ENCODE measurements around the gene ATG13. TPM values are rescaled to one million over a fixed set of nuclear protein-coding genes. Genes with fewer than 3 reads are reported as not detected.

Gene ATG13
- total and polyA plus RNA-seq, 2 experiments from 2014 or later, result 32.9 to 71.1 TPM

DNA sequence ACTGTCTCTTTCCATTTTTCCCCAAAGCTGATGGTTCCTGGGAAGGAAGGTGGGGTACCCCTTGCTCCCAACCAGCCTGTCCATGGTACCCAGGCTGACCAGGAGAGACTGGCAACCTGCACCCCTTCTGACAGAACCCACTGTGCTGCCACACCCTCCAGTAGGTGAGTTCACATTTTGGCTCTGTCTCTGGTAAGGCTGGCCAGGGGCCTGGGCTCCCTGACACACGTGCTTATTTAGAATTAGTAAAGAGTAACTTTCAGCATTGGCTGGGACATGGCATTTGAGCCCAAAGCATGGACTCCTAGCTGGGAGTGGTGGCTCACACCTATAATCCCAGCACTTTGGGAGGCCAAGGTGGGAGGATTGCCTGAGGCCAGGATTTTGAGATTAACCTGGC lies 48.0 kb downstream of the ATG13 start:
- H3K9me3 Mint-ChIP-seq, result no peaks in the 10 kb centered on the region
- Histone ChIP-seq H3K9me2 (ENCODE audit: insufficient read depth) (no peaks in the 10 kb centered on the region), H3K4me3 (no peak overlapping the region), H3K4me1 (ENCODE audit: insufficient read depth) (no peaks in the 10 kb centered on the region), H3K27ac (ENCODE audit: low read depth) (no peak overlapping the region), H3K36me3 (ENCODE audit: insufficient read depth) (peaks cover 27% of the 10 kb centered on the region), H3K79me2 (replicated peaks; ENCODE audit: insufficient read depth) (no peaks in the 10 kb centered on the region), H3K4me2 (no peak overlapping the region), H3F3A (replicated peaks; ENCODE audit: low read depth) (0 out of 2 replicates have a peak, but pooled peaks cover 3% of the 10 kb centered on the region), H4K20me1 (replicated peaks; ENCODE audit: insufficient read depth) (peaks cover 4% of the 10 kb centered on the region), H3K27me3 (ENCODE audit: insufficient read depth) (no peaks in the 10 kb centered on the region), H2AFZ (no peak overlapping the region)
- TF ChIP-seq, protein P1, sequence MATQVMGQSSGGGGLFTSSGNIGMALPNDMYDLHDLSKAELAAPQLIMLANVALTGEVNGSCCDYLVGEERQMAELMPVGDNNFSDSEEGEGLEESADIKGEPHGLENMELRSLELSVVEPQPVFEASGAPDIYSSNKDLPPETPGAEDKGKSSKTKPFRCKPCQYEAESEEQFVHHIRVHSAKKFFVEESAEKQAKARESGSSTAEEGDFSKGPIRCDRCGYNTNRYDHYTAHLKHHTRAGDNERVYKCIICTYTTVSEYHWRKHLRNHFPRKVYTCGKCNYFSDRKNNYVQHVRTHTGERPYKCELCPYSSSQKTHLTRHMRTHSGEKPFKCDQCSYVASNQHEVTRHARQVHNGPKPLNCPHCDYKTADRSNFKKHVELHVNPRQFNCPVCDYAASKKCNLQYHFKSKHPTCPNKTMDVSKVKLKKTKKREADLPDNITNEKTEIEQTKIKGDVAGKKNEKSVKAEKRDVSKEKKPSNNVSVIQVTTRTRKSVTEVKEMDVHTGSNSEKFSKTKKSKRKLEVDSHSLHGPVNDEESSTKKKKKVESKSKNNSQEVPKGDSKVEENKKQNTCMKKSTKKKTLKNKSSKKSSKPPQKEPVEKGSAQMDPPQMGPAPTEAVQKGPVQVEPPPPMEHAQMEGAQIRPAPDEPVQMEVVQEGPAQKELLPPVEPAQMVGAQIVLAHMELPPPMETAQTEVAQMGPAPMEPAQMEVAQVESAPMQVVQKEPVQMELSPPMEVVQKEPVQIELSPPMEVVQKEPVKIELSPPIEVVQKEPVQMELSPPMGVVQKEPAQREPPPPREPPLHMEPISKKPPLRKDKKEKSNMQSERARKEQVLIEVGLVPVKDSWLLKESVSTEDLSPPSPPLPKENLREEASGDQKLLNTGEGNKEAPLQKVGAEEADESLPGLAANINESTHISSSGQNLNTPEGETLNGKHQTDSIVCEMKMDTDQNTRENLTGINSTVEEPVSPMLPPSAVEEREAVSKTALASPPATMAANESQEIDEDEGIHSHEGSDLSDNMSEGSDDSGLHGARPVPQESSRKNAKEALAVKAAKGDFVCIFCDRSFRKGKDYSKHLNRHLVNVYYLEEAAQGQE (IDR thresholded peaks at IDR 0.05; ENCODE audit: unreplicated experiment), result no peak
- TF ChIP-seq POLR2AphosphoS5 (IDR thresholded peaks at IDR 0.05; ENCODE audit: low read depth) (no peak), NANOG (IDR thresholded peaks at IDR 0.05; ENCODE audit: borderline replicate concordance) (no peak), ZNF331 (CRISPR knock-in tag; IDR thresholded peaks at IDR 0.05; ENCODE audit: low read depth) (no peak), STAT1 (IDR thresholded peaks at IDR 0.05; ENCODE audit: unreplicated experiment) (no peak), ZNF114 (CRISPR knock-in tag; IDR thresholded peaks at IDR 0.05) (no peak), EZH2phosphoT487 (IDR thresholded peaks at IDR 0.05; ENCODE audit: unreplicated experiment) (no peak), EZH2 (IDR thresholded peaks at IDR 0.05; ENCODE audit: low read depth, unreplicated experiment) (no peak), JUNB (IDR thresholded peaks at IDR 0.05; ENCODE audit: unreplicated experiment) (no peak)
- TF ChIP-seq, protein P2, sequence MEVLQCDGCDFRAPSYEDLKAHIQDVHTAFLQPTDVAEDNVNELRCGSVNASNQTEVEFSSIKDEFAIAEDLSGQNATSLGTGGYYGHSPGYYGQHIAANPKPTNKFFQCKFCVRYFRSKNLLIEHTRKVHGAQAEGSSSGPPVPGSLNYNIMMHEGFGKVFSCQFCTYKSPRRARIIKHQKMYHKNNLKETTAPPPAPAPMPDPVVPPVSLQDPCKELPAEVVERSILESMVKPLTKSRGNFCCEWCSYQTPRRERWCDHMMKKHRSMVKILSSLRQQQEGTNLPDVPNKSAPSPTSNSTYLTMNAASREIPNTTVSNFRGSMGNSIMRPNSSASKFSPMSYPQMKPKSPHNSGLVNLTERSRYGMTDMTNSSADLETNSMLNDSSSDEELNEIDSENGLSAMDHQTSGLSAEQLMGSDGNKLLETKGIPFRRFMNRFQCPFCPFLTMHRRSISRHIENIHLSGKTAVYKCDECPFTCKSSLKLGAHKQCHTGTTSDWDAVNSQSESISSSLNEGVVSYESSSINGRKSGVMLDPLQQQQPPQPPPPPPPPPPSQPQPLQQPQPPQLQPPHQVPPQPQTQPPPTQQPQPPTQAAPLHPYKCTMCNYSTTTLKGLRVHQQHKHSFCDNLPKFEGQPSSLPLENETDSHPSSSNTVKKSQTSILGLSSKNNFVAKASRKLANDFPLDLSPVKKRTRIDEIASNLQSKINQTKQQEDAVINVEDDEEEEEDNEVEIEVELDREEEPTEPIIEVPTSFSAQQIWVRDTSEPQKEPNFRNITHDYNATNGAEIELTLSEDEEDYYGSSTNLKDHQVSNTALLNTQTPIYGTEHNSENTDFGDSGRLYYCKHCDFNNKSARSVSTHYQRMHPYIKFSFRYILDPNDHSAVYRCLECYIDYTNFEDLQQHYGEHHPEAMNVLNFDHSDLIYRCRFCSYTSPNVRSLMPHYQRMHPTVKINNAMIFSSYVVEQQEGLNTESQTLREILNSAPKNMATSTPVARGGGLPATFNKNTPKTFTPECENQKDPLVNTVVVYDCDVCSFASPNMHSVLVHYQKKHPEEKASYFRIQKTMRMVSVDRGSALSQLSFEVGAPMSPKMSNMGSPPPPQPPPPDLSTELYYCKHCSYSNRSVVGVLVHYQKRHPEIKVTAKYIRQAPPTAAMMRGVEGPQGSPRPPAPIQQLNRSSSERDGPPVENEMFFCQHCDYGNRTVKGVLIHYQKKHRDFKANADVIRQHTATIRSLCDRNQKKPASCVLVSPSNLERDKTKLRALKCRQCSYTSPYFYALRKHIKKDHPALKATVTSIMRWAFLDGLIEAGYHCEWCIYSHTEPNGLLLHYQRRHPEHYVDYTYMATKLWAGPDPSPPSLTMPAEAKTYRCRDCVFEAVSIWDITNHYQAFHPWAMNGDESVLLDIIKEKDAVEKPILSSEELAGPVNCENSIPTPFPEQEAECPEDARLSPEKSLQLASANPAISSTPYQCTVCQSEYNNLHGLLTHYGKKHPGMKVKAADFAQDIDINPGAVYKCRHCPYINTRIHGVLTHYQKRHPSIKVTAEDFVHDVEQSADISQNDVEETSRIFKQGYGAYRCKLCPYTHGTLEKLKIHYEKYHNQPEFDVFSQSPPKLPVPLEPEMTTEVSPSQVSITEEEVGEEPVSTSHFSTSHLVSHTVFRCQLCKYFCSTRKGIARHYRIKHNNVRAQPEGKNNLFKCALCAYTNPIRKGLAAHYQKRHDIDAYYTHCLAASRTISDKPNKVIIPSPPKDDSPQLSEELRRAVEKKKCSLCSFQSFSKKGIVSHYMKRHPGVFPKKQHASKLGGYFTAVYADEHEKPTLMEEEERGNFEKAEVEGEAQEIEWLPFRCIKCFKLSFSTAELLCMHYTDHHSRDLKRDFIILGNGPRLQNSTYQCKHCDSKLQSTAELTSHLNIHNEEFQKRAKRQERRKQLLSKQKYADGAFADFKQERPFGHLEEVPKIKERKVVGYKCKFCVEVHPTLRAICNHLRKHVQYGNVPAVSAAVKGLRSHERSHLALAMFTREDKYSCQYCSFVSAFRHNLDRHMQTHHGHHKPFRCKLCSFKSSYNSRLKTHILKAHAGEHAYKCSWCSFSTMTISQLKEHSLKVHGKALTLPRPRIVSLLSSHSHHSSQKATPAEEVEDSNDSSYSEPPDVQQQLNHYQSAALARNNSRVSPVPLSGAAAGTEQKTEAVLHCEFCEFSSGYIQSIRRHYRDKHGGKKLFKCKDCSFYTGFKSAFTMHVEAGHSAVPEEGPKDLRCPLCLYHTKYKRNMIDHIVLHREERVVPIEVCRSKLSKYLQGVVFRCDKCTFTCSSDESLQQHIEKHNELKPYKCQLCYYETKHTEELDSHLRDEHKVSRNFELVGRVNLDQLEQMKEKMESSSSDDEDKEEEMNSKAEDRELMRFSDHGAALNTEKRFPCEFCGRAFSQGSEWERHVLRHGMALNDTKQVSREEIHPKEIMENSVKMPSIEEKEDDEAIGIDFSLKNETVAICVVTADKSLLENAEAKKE (CRISPR knock-in tag; IDR thresholded peaks at IDR 0.05), result no peak
- TF ChIP-seq, protein P3, sequence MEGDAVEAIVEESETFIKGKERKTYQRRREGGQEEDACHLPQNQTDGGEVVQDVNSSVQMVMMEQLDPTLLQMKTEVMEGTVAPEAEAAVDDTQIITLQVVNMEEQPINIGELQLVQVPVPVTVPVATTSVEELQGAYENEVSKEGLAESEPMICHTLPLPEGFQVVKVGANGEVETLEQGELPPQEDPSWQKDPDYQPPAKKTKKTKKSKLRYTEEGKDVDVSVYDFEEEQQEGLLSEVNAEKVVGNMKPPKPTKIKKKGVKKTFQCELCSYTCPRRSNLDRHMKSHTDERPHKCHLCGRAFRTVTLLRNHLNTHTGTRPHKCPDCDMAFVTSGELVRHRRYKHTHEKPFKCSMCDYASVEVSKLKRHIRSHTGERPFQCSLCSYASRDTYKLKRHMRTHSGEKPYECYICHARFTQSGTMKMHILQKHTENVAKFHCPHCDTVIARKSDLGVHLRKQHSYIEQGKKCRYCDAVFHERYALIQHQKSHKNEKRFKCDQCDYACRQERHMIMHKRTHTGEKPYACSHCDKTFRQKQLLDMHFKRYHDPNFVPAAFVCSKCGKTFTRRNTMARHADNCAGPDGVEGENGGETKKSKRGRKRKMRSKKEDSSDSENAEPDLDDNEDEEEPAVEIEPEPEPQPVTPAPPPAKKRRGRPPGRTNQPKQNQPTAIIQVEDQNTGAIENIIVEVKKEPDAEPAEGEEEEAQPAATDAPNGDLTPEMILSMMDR (conservative IDR thresholded peaks at IDR 0.05; ENCODE audit: low read depth in 2 of 2), result no peak
- TF ChIP-seq, protein P4, sequence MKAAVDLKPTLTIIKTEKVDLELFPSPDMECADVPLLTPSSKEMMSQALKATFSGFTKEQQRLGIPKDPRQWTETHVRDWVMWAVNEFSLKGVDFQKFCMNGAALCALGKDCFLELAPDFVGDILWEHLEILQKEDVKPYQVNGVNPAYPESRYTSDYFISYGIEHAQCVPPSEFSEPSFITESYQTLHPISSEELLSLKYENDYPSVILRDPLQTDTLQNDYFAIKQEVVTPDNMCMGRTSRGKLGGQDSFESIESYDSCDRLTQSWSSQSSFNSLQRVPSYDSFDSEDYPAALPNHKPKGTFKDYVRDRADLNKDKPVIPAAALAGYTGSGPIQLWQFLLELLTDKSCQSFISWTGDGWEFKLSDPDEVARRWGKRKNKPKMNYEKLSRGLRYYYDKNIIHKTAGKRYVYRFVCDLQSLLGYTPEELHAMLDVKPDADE (IDR thresholded peaks at IDR 0.05), result no peak
- H3K36me3 Mint-ChIP-seq (ENCODE audit: low read depth), result peaks cover 47% of the 10 kb centered on the region; the same call in 2 of the 3 replicates
- no peaks in the 10 kb centered on the region for H3K4me1 Mint-ChIP-seq
- peaks cover 1% of the 10 kb centered on the region for H3K27me3 Mint-ChIP-seq (ENCODE audit: insufficient read depth, low read depth, poor library complexity)
- no peak overlapping the region for H3K4me3 Mint-ChIP-seq
- DNase-seq (ENCODE audit: low spot score) (no peak), ATAC-seq (no peak)
- no peak overlapping the region for H3K27ac Mint-ChIP-seq
